ENCODE measurements around the gene EIF5.

- TF ChIP-seq, protein P1, sequence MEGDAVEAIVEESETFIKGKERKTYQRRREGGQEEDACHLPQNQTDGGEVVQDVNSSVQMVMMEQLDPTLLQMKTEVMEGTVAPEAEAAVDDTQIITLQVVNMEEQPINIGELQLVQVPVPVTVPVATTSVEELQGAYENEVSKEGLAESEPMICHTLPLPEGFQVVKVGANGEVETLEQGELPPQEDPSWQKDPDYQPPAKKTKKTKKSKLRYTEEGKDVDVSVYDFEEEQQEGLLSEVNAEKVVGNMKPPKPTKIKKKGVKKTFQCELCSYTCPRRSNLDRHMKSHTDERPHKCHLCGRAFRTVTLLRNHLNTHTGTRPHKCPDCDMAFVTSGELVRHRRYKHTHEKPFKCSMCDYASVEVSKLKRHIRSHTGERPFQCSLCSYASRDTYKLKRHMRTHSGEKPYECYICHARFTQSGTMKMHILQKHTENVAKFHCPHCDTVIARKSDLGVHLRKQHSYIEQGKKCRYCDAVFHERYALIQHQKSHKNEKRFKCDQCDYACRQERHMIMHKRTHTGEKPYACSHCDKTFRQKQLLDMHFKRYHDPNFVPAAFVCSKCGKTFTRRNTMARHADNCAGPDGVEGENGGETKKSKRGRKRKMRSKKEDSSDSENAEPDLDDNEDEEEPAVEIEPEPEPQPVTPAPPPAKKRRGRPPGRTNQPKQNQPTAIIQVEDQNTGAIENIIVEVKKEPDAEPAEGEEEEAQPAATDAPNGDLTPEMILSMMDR (IDR thresholded peaks at IDR 0.05) = no peak
- TF ChIP-seq POLR2AphosphoS5 (IDR thresholded peaks at IDR 0.05; ENCODE audit: insufficient read depth in 1 of 2, low read depth in 1 of 2) = no peak
- no peak for TF ChIP-seq POLR2A (IDR thresholded peaks at IDR 0.05)
These were observed 20.3 kb upstream of the EIF5 start for GRCh38 chr14:103313704-103314103.
